SJSA1 (cell line): ENCODE data around the gene VPS13D. TPM values are rescaled to one million over a fixed set of nuclear protein-coding genes. Genes with fewer than 3 reads are reported as not detected.

Source experiments
- DNase-seq, 2 experiments: peaks; one replicate each; pipeline ENCODE4 v3.0.0-alpha.2; 2015 to 2020; ENCODE audit warnings: low spot score in 2 of 2, low read depth in 1 of 2
- H3K27ac ChIP-seq: fragments of 250-450 bp; sonication (Bioruptor Pico); 2 replicates; pipeline ENCODE4 v1.5.1; 2020; ENCODE audit warnings: mild to moderate bottlenecking, moderate library complexity
- H3K27me3 ChIP-seq: fragments of 250-450 bp; sonication (Bioruptor Pico); replicated peaks from 2 replicates; pipeline ENCODE4 v1.5.1; 2020; ENCODE audit warnings: mild to moderate bottlenecking, moderate library complexity
- H3K36me3 ChIP-seq: fragments of 250-450 bp; sonication (Bioruptor Pico); 2 replicates; pipeline ENCODE4 v1.5.1; 2020; ENCODE audit warnings: mild to moderate bottlenecking
- H3K4me1 ChIP-seq: fragments of 250-450 bp; sonication (Bioruptor Pico); replicated peaks from 2 replicates; pipeline ENCODE4 v1.6.1; 2021; ENCODE audit warnings: mild to moderate bottlenecking
- H3K4me3 ChIP-seq: fragments of 250-450 bp; sonication (Bioruptor Pico); 2 replicates; pipeline ENCODE4 v1.5.1; 2020; ENCODE audit warnings: mild to moderate bottlenecking
- H3K9me3 ChIP-seq: fragments of 250-450 bp; sonication (Bioruptor Pico); replicated peaks from 2 replicates; pipeline ENCODE4 v1.5.1; 2020; ENCODE audit warnings: mild to moderate bottlenecking
- total RNA-seq: library from RNA; depleted of rRNA; stranded (reverse); fragments of >200 nt; shearing (Covaris generic); gene quantifications from 2 replicates; pipeline ENCODE4 v1.2.3, GENCODE V29; 2014; rRNA removed

VPS13D gene
- total RNA-seq = 7.3 and 12.9 TPM in 2 replicates

- Histone ChIP-seq H3K27me3 (no peaks in the 10 kb centered on the region), H3K36me3 (peaks cover 12% of the 10 kb centered on the region), H3K4me3 (peak within 1 kb of the TSS; percentile 98), H3K9me3 (no peaks in the 10 kb centered on the region), H3K4me1 (peaks cover 5% of the 10 kb centered on the region; the same call in 1 of the 2 replicates), H3K27ac (peak within 1 kb of the TSS; percentile 42)
- DNase-seq = peak; percentile 65 to 78
Observed at GRCh38 chr1:12229835-12230548, at the start of gene VPS13D. TSS of gene VPS13D (plus strand) at chr1:12230030. CDS start at chr1:12234267, 4,237 bp downstream.

- no peak for DNase-seq
- no peaks in the 10 kb centered on the region for H3K9me3 ChIP-seq
- no peak overlapping the region for H3K27ac ChIP-seq
- H3K4me1 ChIP-seq = peaks cover 31% of the 10 kb centered on the region
- H3K4me3 ChIP-seq = no peak overlapping the region
- H3K36me3 ChIP-seq = no peaks in the 10 kb centered on the region
- H3K27me3 ChIP-seq = no peaks in the 10 kb centered on the region
Observed at GRCh38 chr1:12180315-12180714, 49.5 kb upstream of the VPS13D start.

GRCh38 chr1:12180903-12181302 lies 48.9 kb upstream of the VPS13D start:
- DNase-seq = no peak
- peaks cover 31% of the 10 kb centered on the region for H3K4me1 ChIP-seq
- no peaks in the 10 kb centered on the region for H3K9me3 ChIP-seq
- no peaks in the 10 kb centered on the region for H3K27me3 ChIP-seq
- H3K4me3 ChIP-seq = no peak overlapping the region
- H3K27ac ChIP-seq = no peak overlapping the region
- H3K36me3 ChIP-seq = no peaks in the 10 kb centered on the region

- Histone ChIP-seq H3K4me1 (peaks cover 31% of the 10 kb centered on the region), H3K9me3 (no peaks in the 10 kb centered on the region), H3K4me3 (no peak overlapping the region), H3K27me3 (no peaks in the 10 kb centered on the region), H3K27ac (no peak overlapping the region), H3K36me3 (no peaks in the 10 kb centered on the region)
- no peak for DNase-seq
Observed at GRCh38 chr1:12181568-12181967, 48.3 kb upstream of the VPS13D start.

GRCh38 chr1:12182410-12182984 lies 47.3 kb upstream of the VPS13D start:
- H3K27me3 ChIP-seq = no peaks in the 10 kb centered on the region
- H3K36me3 ChIP-seq = no peaks in the 10 kb centered on the region
- no peak overlapping the region for H3K4me3 ChIP-seq
- no peaks in the 10 kb centered on the region for H3K9me3 ChIP-seq
- H3K4me1 ChIP-seq = peaks cover 31% of the 10 kb centered on the region
- H3K27ac ChIP-seq = no peak overlapping the region
- DNase-seq = no peak

- DNase-seq = no peak
- Histone ChIP-seq H3K27me3 (no peaks in the 10 kb centered on the region), H3K4me3 (no peak overlapping the region), H3K27ac (no peak overlapping the region), H3K36me3 (no peaks in the 10 kb centered on the region), H3K9me3 (no peaks in the 10 kb centered on the region), H3K4me1 (peaks cover 26% of the 10 kb centered on the region)
Observed at GRCh38 chr1:12183095-12183794, 46.6 kb upstream of the VPS13D start.

GRCh38 chr1:12184008-12184681 lies 45.7 kb upstream of the VPS13D start:
- peak overlapping the region; percentile 56 for H3K27ac ChIP-seq
- H3K36me3 ChIP-seq = no peaks in the 10 kb centered on the region

GRCh38 chr1:12185036-12185917 lies 44.6 kb upstream of the VPS13D start:
- H3K9me3 ChIP-seq = no peaks in the 10 kb centered on the region
- DNase-seq = no peak
- no peak overlapping the region for H3K4me3 ChIP-seq
- H3K27me3 ChIP-seq = no peaks in the 10 kb centered on the region
- no peaks in the 10 kb centered on the region for H3K36me3 ChIP-seq
- no peak overlapping the region for H3K27ac ChIP-seq
- peaks cover 14% of the 10 kb centered on the region for H3K4me1 ChIP-seq

More at GRCh38 chr1:12184008-12184681, 45.7 kb upstream of the VPS13D start:
- peak; percentile 86 to 87 for DNase-seq
- H3K27me3 ChIP-seq = no peaks in the 10 kb centered on the region
- H3K4me3 ChIP-seq = no peak overlapping the region
- peaks cover 17% of the 10 kb centered on the region for H3K4me1 ChIP-seq
- H3K9me3 ChIP-seq = no peaks in the 10 kb centered on the region

- no peak overlapping the region for H3K4me3 ChIP-seq
- H3K36me3 ChIP-seq = no peaks in the 10 kb centered on the region
- no peaks in the 10 kb centered on the region for H3K9me3 ChIP-seq
- peaks cover 14% of the 10 kb centered on the region for H3K4me1 ChIP-seq
- no peak overlapping the region for H3K27ac ChIP-seq
- DNase-seq = no peak
- no peaks in the 10 kb centered on the region for H3K27me3 ChIP-seq
Observed at GRCh38 chr1:12185918-12186678, 43.7 kb upstream of the VPS13D start.

- no peak for DNase-seq
- Histone ChIP-seq H3K9me3 (no peaks in the 10 kb centered on the region), H3K4me1 (peaks cover 14% of the 10 kb centered on the region), H3K4me3 (no peak overlapping the region), H3K36me3 (no peaks in the 10 kb centered on the region), H3K27ac (no peak overlapping the region), H3K27me3 (no peaks in the 10 kb centered on the region)
Observed at GRCh38 chr1:12186679-12186985, 43.2 kb upstream of the VPS13D start.

- Histone ChIP-seq H3K4me1 (peaks cover 14% of the 10 kb centered on the region), H3K36me3 (no peaks in the 10 kb centered on the region), H3K9me3 (no peaks in the 10 kb centered on the region), H3K27me3 (no peaks in the 10 kb centered on the region), H3K27ac (no peak overlapping the region), H3K4me3 (no peak overlapping the region)
- DNase-seq = no peak
Observed at GRCh38 chr1:12188115-12188514, 41.7 kb upstream of the VPS13D start.

- H3K27me3 ChIP-seq = no peaks in the 10 kb centered on the region
- no peaks in the 10 kb centered on the region for H3K36me3 ChIP-seq
- no peak overlapping the region for H3K27ac ChIP-seq
- no peak for DNase-seq
- no peak overlapping the region for H3K4me3 ChIP-seq
- H3K4me1 ChIP-seq = peaks cover 13% of the 10 kb centered on the region
- H3K9me3 ChIP-seq = no peaks in the 10 kb centered on the region
Observed at GRCh38 chr1:12188657-12189327, 41.0 kb upstream of the VPS13D start.
